ENCODE measurements around the gene FGB. TPM values are rescaled to one million over a fixed set of nuclear protein-coding genes. Genes with fewer than 3 reads are reported as not detected.
A peak's percentile ranks its signal among the peaks of the same experiment; 100 is the strongest.

The FGB gene
- total and polyA plus RNA-seq, 2 experiments from 2014 or later, result not detected

GRCh38 chr4:154616731-154617130 lies 53.9 kb downstream of the FGB start:
- Mint-ChIP-seq H3K27ac (no peak overlapping the region), H3K4me3 (no peak overlapping the region), H3K9me3 (no peaks in the 10 kb centered on the region; the same call in 2 of the 3 replicates), H3K4me1 (peaks cover 15% of the 10 kb centered on the region; the same call in 2 of the 3 replicates), H3K27me3 (ENCODE audit: insufficient read depth, low read depth, poor library complexity) (no peaks in the 10 kb centered on the region), H3K36me3 (ENCODE audit: low read depth) (no peaks in the 10 kb centered on the region)
- Histone ChIP-seq H3K9me2 (ENCODE audit: insufficient read depth) (no peaks in the 10 kb centered on the region), H3F3A (replicated peaks; ENCODE audit: low read depth) (no peaks in the 10 kb centered on the region), H3K79me2 (replicated peaks; ENCODE audit: insufficient read depth) (no peaks in the 10 kb centered on the region), H3K4me2 (no peak overlapping the region), H3K4me3 (no peak overlapping the region), H3K27me3 (ENCODE audit: insufficient read depth) (no peaks in the 10 kb centered on the region), H3K27ac (ENCODE audit: low read depth) (no peak overlapping the region), H4K20me1 (replicated peaks; ENCODE audit: insufficient read depth) (no peaks in the 10 kb centered on the region), H2AFZ (peak overlapping the region; percentile 57; the same call in 1 of the 2 replicates), H3K36me3 (ENCODE audit: insufficient read depth) (no peaks in the 10 kb centered on the region), H3K4me1 (ENCODE audit: insufficient read depth) (peaks cover 10% of the 10 kb centered on the region)
- ATAC-seq (no peak), DNase-seq (ENCODE audit: low spot score) (no peak)
- no peak for TF ChIP-seq EZH2 (IDR thresholded peaks at IDR 0.05; ENCODE audit: low read depth, unreplicated experiment)
- no peak for TF ChIP-seq CTCF (conservative IDR thresholded peaks at IDR 0.05; ENCODE audit: low read depth in 2 of 2)

GRCh38 chr4:154617820-154618317 lies 55.1 kb downstream of the FGB start:
- Histone ChIP-seq H3K36me3 (ENCODE audit: insufficient read depth) (no peaks in the 10 kb centered on the region), H3K4me1 (ENCODE audit: insufficient read depth) (peaks cover 10% of the 10 kb centered on the region), H3K4me3 (no peak overlapping the region), H3K27me3 (ENCODE audit: insufficient read depth) (no peaks in the 10 kb centered on the region), H4K20me1 (replicated peaks; ENCODE audit: insufficient read depth) (no peaks in the 10 kb centered on the region), H3K27ac (ENCODE audit: low read depth) (no peak overlapping the region), H3K79me2 (replicated peaks; ENCODE audit: insufficient read depth) (no peaks in the 10 kb centered on the region), H3F3A (replicated peaks; ENCODE audit: low read depth) (no peaks in the 10 kb centered on the region), H2AFZ (no peak overlapping the region; the same call in 1 of the 2 replicates), H3K4me2 (no peak overlapping the region), H3K9me2 (ENCODE audit: insufficient read depth) (no peaks in the 10 kb centered on the region)
- no peak for ATAC-seq
- no peaks in the 10 kb centered on the region; the same call in 2 of the 3 replicates for H3K9me3 Mint-ChIP-seq
- peaks cover 15% of the 10 kb centered on the region; the same call in 2 of the 3 replicates for H3K4me1 Mint-ChIP-seq
- DNase-seq (ENCODE audit: low spot score), result no peak
- H3K27ac Mint-ChIP-seq, result no peak overlapping the region
- TF ChIP-seq JUNB (IDR thresholded peaks at IDR 0.05; ENCODE audit: unreplicated experiment) (no peak), ZNF331 (CRISPR knock-in tag; IDR thresholded peaks at IDR 0.05; ENCODE audit: low read depth) (no peak)
- H3K27me3 Mint-ChIP-seq (ENCODE audit: insufficient read depth, low read depth, poor library complexity), result no peaks in the 10 kb centered on the region
- no peak overlapping the region for H3K4me3 Mint-ChIP-seq
- H3K36me3 Mint-ChIP-seq (ENCODE audit: low read depth), result no peaks in the 10 kb centered on the region

GRCh38 chr4:154618708-154619315 lies 56.0 kb downstream of the FGB start:
- no peaks in the 10 kb centered on the region for H3K36me3 Mint-ChIP-seq (ENCODE audit: low read depth)
- H3F3A ChIP-seq (replicated peaks; ENCODE audit: low read depth), result no peaks in the 10 kb centered on the region
- H3K4me1 ChIP-seq (ENCODE audit: insufficient read depth), result peaks cover 10% of the 10 kb centered on the region
- TF ChIP-seq CTCF (conservative IDR thresholded peaks at IDR 0.05; ENCODE audit: low read depth in 2 of 2) (peak; percentile 89 to 90), CREB1 (CRISPR knock-in tag; IDR thresholded peaks at IDR 0.05; ENCODE audit: low read depth) (no peak)
- H3K4me3 Mint-ChIP-seq, result no peak overlapping the region
- peak; percentile 85 for DNase-seq (ENCODE audit: low spot score)
- no peaks in the 10 kb centered on the region for H3K36me3 ChIP-seq (ENCODE audit: insufficient read depth)
- H3K27ac Mint-ChIP-seq, result no peak overlapping the region
- H3K9me2 ChIP-seq (ENCODE audit: insufficient read depth), result no peaks in the 10 kb centered on the region
- no peak overlapping the region for H3K4me2 ChIP-seq
- no peaks in the 10 kb centered on the region for H3K27me3 Mint-ChIP-seq (ENCODE audit: insufficient read depth, low read depth, poor library complexity)
- no peak overlapping the region for H2AFZ ChIP-seq
- no peaks in the 10 kb centered on the region; the same call in 2 of the 3 replicates for H3K9me3 Mint-ChIP-seq
- no peaks in the 10 kb centered on the region for H3K79me2 ChIP-seq (replicated peaks; ENCODE audit: insufficient read depth)
- no peaks in the 10 kb centered on the region for H4K20me1 ChIP-seq (replicated peaks; ENCODE audit: insufficient read depth)
- no peak overlapping the region for H3K4me3 ChIP-seq
- H3K27ac ChIP-seq (ENCODE audit: low read depth), result no peak overlapping the region
- peak; percentile 91 for ATAC-seq
- H3K27me3 ChIP-seq (ENCODE audit: insufficient read depth), result no peaks in the 10 kb centered on the region
- H3K4me1 Mint-ChIP-seq, result peaks cover 15% of the 10 kb centered on the region; the same call in 2 of the 3 replicates

All from GM23338 (cell line).